ENCODE measurements around the gene TWF1.

- TF ChIP-seq CTCF (IDR thresholded peaks at IDR 0.05; ENCODE audit: poor library complexity) (no peak), EZH2phosphoT487 (IDR thresholded peaks at IDR 0.05; ENCODE audit: low read depth, severe bottlenecking, unreplicated experiment) (no peak), EZH2 (IDR thresholded peaks at IDR 0.05; ENCODE audit: borderline replicate concordance) (no peak)
These were observed 10.1 kb upstream of the TWF1 start for GRCh38 chr12:43816168-43816567.

Data from hepatocyte (in vitro differentiated cells).